Stomach (tissue), 4 donors: Measurements from ENCODE around the gene NTN3.

Experiments
- CTCF ChIP-seq, 7 experiments: fragments of 450-650 bp in 4 of 7; fragments of 200-600 bp in 3 of 7; sonication (generic) in 3 of 7; IDR thresholded peaks; one replicate each; pipeline ENCODE4 v1.5.1; 2016 to 2019; ENCODE audit warnings: antibody characterized with exemption in 7 of 7, control low read depth in 2 of 7, mild to moderate bottlenecking in 1 of 7
- POLR2A ChIP-seq, 4 donors: fragments of 450-650 bp; IDR thresholded peaks; one replicate each; pipeline ENCODE4 v1.6.1; 2016; ENCODE audit warnings: antibody characterized with exemption in 4 of 4, control low read depth in 2 of 4, mild to moderate bottlenecking in 1 of 4, moderate library complexity in 1 of 4
- POLR2AphosphoS5 ChIP-seq, 3 donors: sonication (generic); formaldehyde crosslinking; IDR thresholded peaks; one replicate each; pipeline ENCODE4 v1.6.1; 2016; ENCODE audit warnings: antibody characterized with exemption in 3 of 3

- TF ChIP-seq CTCF (IDR thresholded peaks at IDR 0.05) (no peak), POLR2A (IDR thresholded peaks at IDR 0.05) (no peak), POLR2AphosphoS5 (IDR thresholded peaks at IDR 0.05) (no peak)
These were observed 4.6 kb downstream of the NTN3 start for GRCh38 chr16:2475413-2476344.
